Activated T-helper 1 cell treated with anti-CD3 and anti-CD28 coated beads, Interleukin-12 subunit alpha, Interleukin-12 subunit beta, Interleukin-2, Interleukin-4 antibody, amounts not matched to agents 30 ng/mL and 10 ng/mL and 1 ng/mL, durations not matched to agents 14 hours and 24 hours and 36 hours (primary cell): Measurements from ENCODE around the gene WNK2. TPM values are rescaled to one million over a fixed set of nuclear protein-coding genes. Genes with fewer than 3 reads are reported as not detected.

Source experiments
- DNase-seq: peaks from one replicate; pipeline ENCODE4 v3.0.0; 2021; ENCODE audit warnings: low spot score
- H3K27ac Mint-ChIP-seq: one replicate; pipeline ENCODE4 v1.8.0; 2021; ENCODE audit warnings: mild to moderate bottlenecking, mixed read lengths
- H3K27me3 Mint-ChIP-seq: one replicate; pipeline ENCODE4 v1.8.0; 2022; ENCODE audit warnings: mild to moderate bottlenecking, moderate library complexity, mixed read lengths; ENCODE audit not compliant: insufficient read depth
- H3K36me3 Mint-ChIP-seq: one replicate; pipeline ENCODE4 v1.8.0; 2021; ENCODE audit warnings: low read depth, mixed read lengths
- H3K4me1 Mint-ChIP-seq: one replicate; pipeline ENCODE4 v1.8.0; 2021; ENCODE audit warnings: low read depth, mixed read lengths
- H3K4me3 Mint-ChIP-seq: one replicate; pipeline ENCODE4 v1.8.0; 2021; ENCODE audit warnings: mild to moderate bottlenecking, moderate library complexity, mixed read lengths
- H3K9me3 Mint-ChIP-seq: one replicate; pipeline ENCODE4 v1.8.0; 2021; ENCODE audit warnings: mixed read lengths
- intact Hi-C: fragments of 100-400 bp; cut with micrococcal nuclease; formaldehyde crosslinking; loops from one replicate; pipeline ENCODE4 v1.15.1; 2024
- total RNA-seq: library from RNA; stranded (reverse); gene quantifications from 2 replicates; pipeline ENCODE4 v1.2.3, GENCODE V29; 2022

Gene WNK2
- total RNA-seq, 1 donor from 2014 or later = 3.0 TPM

DNA sequence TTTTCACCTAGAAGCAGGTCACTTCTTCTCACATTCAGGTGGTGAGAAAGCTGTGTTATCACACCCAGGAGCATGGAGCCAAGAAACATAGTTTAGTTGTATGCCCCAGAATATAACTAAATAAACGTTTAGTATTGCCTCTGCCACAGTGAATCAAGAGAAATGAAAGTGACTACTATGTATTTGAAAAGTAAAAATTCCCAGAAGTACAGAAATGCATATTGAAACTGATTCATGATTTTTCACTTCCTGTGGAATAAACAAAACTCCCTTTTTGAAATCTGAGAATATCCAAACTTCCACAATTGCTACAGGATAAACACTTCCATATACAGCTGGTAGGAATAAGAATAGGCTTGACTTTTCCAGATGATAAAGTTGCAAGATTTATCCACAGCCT is 34.6 kb upstream of the WNK2 start:
- Mint-ChIP-seq H3K4me1 (peaks cover 50% of the 10 kb centered on the region), H3K27ac (peak overlapping the region; percentile 81), H3K36me3 (peaks cover 23% of the 10 kb centered on the region), H3K9me3 (peaks cover 31% of the 10 kb centered on the region), H3K27me3 (no peaks in the 10 kb centered on the region), H3K4me3 (peak overlapping the region; percentile 50)
- intact Hi-C loops = loop anchor here (1.0 to 5.0 kb wide), 3 partner anchors 15 to 87 kb away; partner anchors contain the start of genes CARD19 and NINJ1
- DNase-seq = no peak

DNA sequence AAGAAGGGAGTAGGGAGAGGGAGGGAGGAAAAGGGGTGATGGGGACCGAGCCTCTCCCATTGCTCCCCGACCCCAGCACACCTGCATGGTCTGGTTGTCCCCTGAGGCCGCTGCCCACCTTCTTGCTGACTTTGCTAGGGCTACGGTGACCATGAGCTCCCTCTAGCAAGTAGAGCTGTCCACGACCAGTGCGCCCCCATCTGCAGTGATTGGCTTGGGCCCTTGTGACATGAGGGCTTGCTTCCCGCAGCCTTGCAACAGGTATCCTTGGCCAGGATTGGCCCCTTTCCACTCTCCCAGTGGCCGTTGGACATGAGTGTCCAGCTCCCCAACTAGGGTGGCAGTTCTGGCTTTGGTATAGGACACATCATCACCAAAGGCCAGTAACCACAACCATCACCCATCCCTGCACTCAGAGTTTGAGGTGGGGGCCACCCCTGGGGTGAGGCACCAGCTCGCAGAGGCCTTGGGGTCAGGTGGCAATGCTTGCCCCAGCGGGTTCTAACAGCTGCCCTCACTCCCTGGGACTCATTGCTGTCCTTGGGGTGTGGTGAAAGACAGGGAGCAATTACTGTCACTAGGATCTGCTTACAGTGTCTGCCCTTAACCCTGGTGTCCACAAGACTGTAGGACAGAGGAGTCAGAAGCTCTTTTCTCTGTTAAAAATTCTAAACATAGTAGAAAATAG is 32.7 kb upstream of the WNK2 start:
- H3K36me3 Mint-ChIP-seq = peaks cover 20% of the 10 kb centered on the region
- intact Hi-C loops = loop anchor here (10.0 kb wide), 1 partner anchor 276 kb away; the partner anchor contains the start of gene ZNF484
- no peak for DNase-seq
- H3K27me3 Mint-ChIP-seq = no peaks in the 10 kb centered on the region
- H3K4me1 Mint-ChIP-seq = peaks cover 57% of the 10 kb centered on the region
- H3K27ac Mint-ChIP-seq = no peak overlapping the region
- no peak overlapping the region for H3K4me3 Mint-ChIP-seq
- peaks cover 27% of the 10 kb centered on the region for H3K9me3 Mint-ChIP-seq

- peaks cover 4% of the 10 kb centered on the region for H3K9me3 Mint-ChIP-seq
- no peak overlapping the region for H3K27ac Mint-ChIP-seq
- DNase-seq = peak; percentile 28
- H3K4me3 Mint-ChIP-seq = no peak overlapping the region
- peaks cover 1% of the 10 kb centered on the region for H3K36me3 Mint-ChIP-seq
- intact Hi-C loops = loop anchor here (10.0 kb wide), 1 partner anchor 280 kb away; the partner anchor contains the start of gene ZNF484
- H3K27me3 Mint-ChIP-seq = no peaks in the 10 kb centered on the region
- H3K4me1 Mint-ChIP-seq = peaks cover 41% of the 10 kb centered on the region
These were observed 29.5 kb upstream of the WNK2 start for GRCh38 chr9:93154293-93154903.

- intact Hi-C loops = loop anchor here (1.0 to 10.0 kb wide), 6 partner anchors 10 to 281 kb away; partner anchors contain the start of genes CARD19, NINJ1 and ZNF484
- no peaks in the 10 kb centered on the region for H3K36me3 Mint-ChIP-seq
- no peak overlapping the region for H3K4me3 Mint-ChIP-seq
- peaks cover 33% of the 10 kb centered on the region for H3K4me1 Mint-ChIP-seq
- peaks cover 4% of the 10 kb centered on the region for H3K9me3 Mint-ChIP-seq
- no peak for DNase-seq
- no peaks in the 10 kb centered on the region for H3K27me3 Mint-ChIP-seq
- H3K27ac Mint-ChIP-seq = peak overlapping the region; percentile 83
These were observed 28.0 kb upstream of the WNK2 start for GRCh38 chr9:93155716-93156474.

DNA sequence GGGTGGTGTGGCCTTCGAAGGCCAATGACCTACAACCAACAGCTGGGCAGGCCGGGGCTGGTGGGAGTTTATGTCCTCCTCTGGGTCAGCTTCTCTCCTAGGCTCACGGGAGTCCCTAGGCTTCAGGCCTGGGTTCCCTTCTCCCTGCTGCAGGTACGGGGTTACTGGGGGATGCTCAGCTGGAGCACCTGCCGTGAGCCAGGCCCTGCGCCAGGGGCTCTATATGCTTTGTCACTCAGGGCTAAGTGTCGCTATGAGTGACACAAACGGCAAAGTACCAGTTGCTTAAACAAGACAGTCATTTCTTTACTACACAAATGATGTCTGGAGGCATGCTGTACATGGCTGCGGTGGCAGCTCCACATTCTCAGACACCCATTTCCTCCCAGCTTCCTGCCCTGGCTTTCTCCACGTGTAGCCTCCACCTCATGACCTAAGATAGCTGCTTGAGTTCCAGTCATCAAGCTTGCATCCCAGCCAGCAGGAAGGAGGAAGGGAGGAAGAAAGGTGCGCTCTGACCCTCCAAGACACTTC is 27.4 kb upstream of the WNK2 start:
- peaks cover 4% of the 10 kb centered on the region for H3K9me3 Mint-ChIP-seq
- H3K36me3 Mint-ChIP-seq = no peaks in the 10 kb centered on the region
- H3K27me3 Mint-ChIP-seq = no peaks in the 10 kb centered on the region
- peak overlapping the region; percentile 83 for H3K27ac Mint-ChIP-seq
- peak; percentile 51 for DNase-seq
- peaks cover 33% of the 10 kb centered on the region for H3K4me1 Mint-ChIP-seq
- intact Hi-C loops = loop anchor here (1.0 to 10.0 kb wide), 6 partner anchors 10 to 282 kb away; partner anchors contain the start of genes CARD19, NINJ1 and ZNF484
- no peak overlapping the region for H3K4me3 Mint-ChIP-seq

DNA sequence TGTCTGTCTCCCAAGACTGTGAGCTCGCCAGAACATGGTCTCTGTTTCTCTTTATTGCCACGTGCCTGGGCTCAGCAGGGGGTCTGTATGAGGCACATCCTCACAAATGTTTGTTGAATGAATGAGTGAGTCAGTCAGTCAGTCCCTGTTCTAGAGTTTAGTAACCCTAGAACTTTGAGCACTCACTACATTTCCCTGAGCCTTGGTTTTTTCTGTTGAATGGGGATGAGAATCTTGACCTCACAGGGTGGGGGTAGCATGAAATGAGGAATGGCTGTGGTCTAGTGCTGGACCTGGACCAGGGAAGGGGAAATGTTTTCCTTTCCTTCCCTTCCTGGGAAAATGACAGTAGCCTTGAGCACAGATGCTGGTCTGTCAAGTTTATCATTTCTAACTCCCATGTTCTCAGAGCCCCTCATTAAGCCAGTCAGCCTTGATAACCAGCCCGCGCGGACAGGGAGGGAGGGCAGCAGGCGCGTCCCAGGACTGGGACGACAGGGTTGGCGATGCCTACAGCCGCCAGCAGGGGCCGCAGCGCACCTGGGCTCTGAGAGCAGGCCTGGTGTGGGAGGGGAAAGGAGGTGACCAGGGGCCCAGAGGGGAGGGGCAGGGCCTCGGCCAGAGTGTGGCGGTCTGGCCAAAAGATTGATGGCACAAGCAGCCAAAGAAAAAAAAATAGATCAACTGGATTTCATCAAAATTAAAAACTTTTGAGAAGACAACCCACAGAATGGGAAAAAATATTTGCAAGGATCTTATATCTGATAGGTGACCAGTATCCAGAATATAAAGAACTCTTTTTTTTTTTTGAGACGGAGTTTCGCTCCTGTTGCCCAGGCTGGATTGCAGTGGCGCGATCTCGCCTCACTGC is 24.1 kb upstream of the WNK2 start:
- Mint-ChIP-seq H3K4me1 (peaks cover 25% of the 10 kb centered on the region), H3K4me3 (no peak overlapping the region), H3K27ac (no peak overlapping the region), H3K9me3 (peaks cover 4% of the 10 kb centered on the region), H3K27me3 (no peaks in the 10 kb centered on the region), H3K36me3 (no peaks in the 10 kb centered on the region)
- intact Hi-C loops = loop anchor here (1.0 to 10.0 kb wide), 8 partner anchors 25 to 803 kb away; partner anchors contain the start of genes WNK2 and ZNF484
- peak; percentile 67 for DNase-seq

DNA sequence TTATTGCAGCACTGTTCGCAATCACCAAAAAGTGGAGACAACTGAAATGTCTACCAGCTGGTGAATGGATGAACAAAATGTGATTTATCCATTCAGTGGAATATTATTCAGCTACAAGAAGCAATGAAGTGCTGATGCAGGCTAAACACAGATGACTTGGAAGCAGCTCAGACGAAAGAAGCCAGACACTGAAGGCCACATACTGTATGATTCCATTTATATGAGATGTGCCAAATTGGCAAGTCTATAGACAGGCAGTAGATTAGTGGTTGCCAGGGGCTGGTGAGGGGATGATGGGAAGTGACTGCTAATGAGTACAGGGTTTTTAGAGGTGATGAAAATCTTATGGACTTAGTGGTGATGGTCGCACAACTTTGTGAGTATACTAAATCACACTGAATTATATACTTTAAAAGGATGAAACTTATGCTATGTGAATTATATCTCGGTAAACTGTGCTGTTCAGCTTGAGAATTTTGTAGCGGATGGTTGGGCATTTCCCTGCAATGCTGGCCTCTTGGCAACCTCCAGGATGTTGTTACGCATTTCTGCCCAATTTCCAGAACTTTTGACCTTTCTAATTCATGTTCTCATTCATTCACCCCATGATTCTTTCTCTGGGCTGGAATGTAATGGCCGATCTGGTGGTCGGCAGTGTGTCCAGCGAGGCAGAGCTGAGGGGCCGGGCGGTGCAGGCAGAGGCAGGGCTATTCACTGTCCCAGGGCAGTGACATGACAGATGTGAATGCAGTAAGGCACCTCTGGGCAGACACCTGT is 22.0 kb upstream of the WNK2 start:
- H3K4me3 Mint-ChIP-seq = no peak overlapping the region
- H3K36me3 Mint-ChIP-seq = no peaks in the 10 kb centered on the region
- DNase-seq = no peak
- peaks cover 4% of the 10 kb centered on the region for H3K27me3 Mint-ChIP-seq
- intact Hi-C loops = loop anchor here (2.0 kb wide), 1 partner anchor 23 kb away; the partner anchor contains the start of gene WNK2
- H3K4me1 Mint-ChIP-seq = peaks cover 7% of the 10 kb centered on the region
- no peak overlapping the region for H3K27ac Mint-ChIP-seq
- H3K9me3 Mint-ChIP-seq = no peaks in the 10 kb centered on the region

- Mint-ChIP-seq H3K4me3 (no peak overlapping the region), H3K4me1 (peaks cover 6% of the 10 kb centered on the region), H3K27me3 (peaks cover 10% of the 10 kb centered on the region), H3K9me3 (no peaks in the 10 kb centered on the region), H3K36me3 (no peaks in the 10 kb centered on the region), H3K27ac (no peak overlapping the region)
- DNase-seq = no peak
- intact Hi-C loops = no loop called here
These were observed 19.9 kb upstream of the WNK2 start for GRCh38 chr9:93164085-93164484.

DNA sequence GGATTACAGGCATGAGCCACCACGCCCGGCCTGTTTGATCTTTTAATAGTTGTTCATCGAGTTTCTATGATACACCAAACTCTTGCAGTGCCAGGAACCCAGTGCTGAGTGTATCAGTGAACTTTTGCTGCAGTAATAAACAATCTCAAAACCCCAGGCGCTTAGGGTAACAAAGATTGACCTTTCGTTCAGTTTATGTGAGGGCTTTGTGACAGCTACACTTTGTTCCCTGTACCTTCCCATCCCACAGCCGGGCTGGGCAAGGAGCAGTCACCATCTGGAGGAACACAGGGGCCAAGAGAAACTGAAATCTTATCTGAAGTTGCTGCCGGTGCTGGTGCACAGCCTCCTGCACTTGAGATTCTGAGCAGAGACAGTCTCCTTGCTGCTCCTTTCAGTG is 17.2 kb upstream of the WNK2 start:
- Mint-ChIP-seq H3K36me3 (no peaks in the 10 kb centered on the region), H3K27me3 (peaks cover 15% of the 10 kb centered on the region), H3K9me3 (no peaks in the 10 kb centered on the region), H3K4me3 (no peak overlapping the region), H3K4me1 (peaks cover 4% of the 10 kb centered on the region), H3K27ac (no peak overlapping the region)
- intact Hi-C loops = no loop called here
- DNase-seq = no peak

GRCh38 chr9:93167185-93167584 is 16.8 kb upstream of the WNK2 start:
- H3K27ac Mint-ChIP-seq = no peak overlapping the region
- H3K4me1 Mint-ChIP-seq = peaks cover 4% of the 10 kb centered on the region
- H3K36me3 Mint-ChIP-seq = no peaks in the 10 kb centered on the region
- H3K27me3 Mint-ChIP-seq = peaks cover 15% of the 10 kb centered on the region
- DNase-seq = no peak
- intact Hi-C loops = no loop called here
- H3K4me3 Mint-ChIP-seq = no peak overlapping the region
- no peaks in the 10 kb centered on the region for H3K9me3 Mint-ChIP-seq

DNA sequence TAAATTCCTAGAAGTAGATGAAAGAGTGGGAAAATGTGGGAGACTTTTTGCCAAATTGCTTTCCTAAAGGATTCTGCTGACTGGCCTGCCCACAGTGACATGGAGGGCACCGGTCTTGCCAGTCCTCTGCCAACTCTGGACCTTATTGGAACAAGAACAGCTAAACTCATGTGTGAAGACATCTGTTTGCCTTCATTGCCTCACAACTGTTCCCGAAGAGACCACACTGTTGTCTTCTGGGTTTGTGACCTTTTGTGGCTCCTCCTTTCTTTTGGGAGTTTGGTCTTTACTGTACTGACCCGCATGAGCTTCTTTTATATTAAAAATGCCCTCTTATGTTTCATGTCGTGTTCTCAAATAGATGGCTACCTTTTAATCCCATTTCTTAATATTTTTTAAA is 16.1 kb upstream of the WNK2 start:
- H3K36me3 Mint-ChIP-seq = no peaks in the 10 kb centered on the region
- H3K4me1 Mint-ChIP-seq = peaks cover 4% of the 10 kb centered on the region
- H3K4me3 Mint-ChIP-seq = no peak overlapping the region
- intact Hi-C loops = no loop called here
- no peaks in the 10 kb centered on the region for H3K9me3 Mint-ChIP-seq
- DNase-seq = no peak
- H3K27me3 Mint-ChIP-seq = peaks cover 15% of the 10 kb centered on the region
- no peak overlapping the region for H3K27ac Mint-ChIP-seq
